HepG2 (cell line): Measurements from ENCODE around the gene CBLN3. TPM values are rescaled to one million over a fixed set of nuclear protein-coding genes. Genes with fewer than 3 reads are reported as not detected.
A peak's percentile ranks its signal among the peaks of the same experiment; 100 is the strongest.

Experiments used
- HNRNPLL ChIP-seq: fragments of 200-400 bp; formaldehyde crosslinking; IDR thresholded peaks from 2 replicates; pipeline ENCODE4 v1.6.1; 2017; ENCODE audit warnings: mild to moderate bottlenecking, low read depth, low read length; ENCODE audit not compliant: poor library complexity, severe bottlenecking
- MED1 ChIP-seq: sonication (generic); formaldehyde crosslinking; IDR thresholded peaks from 2 replicates; pipeline ENCODE4 v1.4.0; 2020; ENCODE audit warnings: missing genetic modification reagents
- RFX3 ChIP-seq: IDR thresholded peaks from 2 replicates; pipeline ENCODE4 v1.6.1; 2016; ENCODE audit warnings: missing biosample characterization, missing genetic modification reagents
- SAFB2 ChIP-seq: sonication (generic); formaldehyde crosslinking; IDR thresholded peaks from 2 replicates; pipeline ENCODE4 v1.5.1; 2020; ENCODE audit warnings: missing genetic modification reagents, low read depth, mild to moderate bottlenecking, borderline replicate concordance
- SP4 ChIP-seq: sonication (generic); formaldehyde crosslinking; IDR thresholded peaks from 2 replicates; pipeline ENCODE4 v1.8.1; 2023; ENCODE audit warnings: mild to moderate bottlenecking, missing genetic modification reagents
- SUZ12 ChIP-seq: fragments of 150-350 bp; IDR thresholded peaks from 2 replicates; pipeline ENCODE4 v1.6.1; 2014; ENCODE audit warnings: low read depth, low read length
- ZBTB1 ChIP-seq: sonication (generic); formaldehyde crosslinking; IDR thresholded peaks from 2 replicates; pipeline ENCODE4 v1.4.0; 2020; ENCODE audit warnings: missing genetic modification reagents, borderline replicate concordance
- ZNF207 ChIP-seq: fragments of 450-650 bp; IDR thresholded peaks from 2 replicates; pipeline ENCODE4 v1.6.1; 2016; ENCODE audit warnings: antibody characterized with exemption, borderline replicate concordance
- polyA plus RNA-seq, 8 experiments: library from polyadenylated mRNA; depleted of rRNA in 3 of 8; stranded (reverse) in 7 of 8; unstranded in 1 of 8; fragments of >200 nt; fragmentation: Illumina TruSeq in 4 of 8; extraction: Trizol in 4 of 8; gene quantifications; 2 replicates each; pipeline versions ENCODE4 v1.2.1 to v1.2.3, GENCODE V29; 2011 to 2016; ENCODE audit warnings: low read depth in 4 of 8, missing spikeins in 1 of 8, mixed read lengths in 1 of 8; ENCODE audit not compliant: insufficient read depth in 1 of 8
- total RNA-seq, 5 experiments: library from RNA; depleted of rRNA; stranded (reverse); fragments of >200 nt; fragmentation: Illumina TruSeq; extraction: Trizol; gene quantifications; 2 replicates each; pipeline ENCODE4 v1.2.3, GENCODE V29; 2016; ENCODE audit warnings: low read depth in 1 of 5
- TF ChIP-seq, protein P1 (sequence below): sonication (generic); formaldehyde crosslinking; IDR thresholded peaks from 2 replicates; pipeline ENCODE4 v1.9.0; 2021; ENCODE audit warnings: missing genetic modification reagents, borderline replicate concordance
- TF ChIP-seq, protein P2 (sequence below): sonication (generic); formaldehyde crosslinking; IDR thresholded peaks from 2 replicates; pipeline ENCODE4 v1.5.1; 2020; ENCODE audit warnings: missing genetic modification reagents, mild to moderate bottlenecking, borderline replicate concordance
- TF ChIP-seq, protein P3 (sequence below): sonication (generic); formaldehyde crosslinking; IDR thresholded peaks from 2 replicates; pipeline ENCODE4 v1.5.1; 2020; ENCODE audit warnings: mild to moderate bottlenecking, missing genetic modification reagents, moderate library complexity
- TF ChIP-seq, protein P4 (sequence below): sonication (generic); formaldehyde crosslinking; IDR thresholded peaks from 2 replicates; pipeline ENCODE4 v1.5.1; 2020; ENCODE audit warnings: mild to moderate bottlenecking, moderate library complexity, missing genetic modification reagents
- TF ChIP-seq, protein P5 (sequence below): sonication (generic); formaldehyde crosslinking; IDR thresholded peaks from 2 replicates; pipeline ENCODE4 v1.9.0; 2022; ENCODE audit warnings: low read depth, missing genetic modification reagents
- TF ChIP-seq, protein P6 (sequence below): sonication (generic); formaldehyde crosslinking; IDR thresholded peaks from 2 replicates; pipeline ENCODE4 v1.8.1; 2022; ENCODE audit warnings: mild to moderate bottlenecking, missing genetic modification reagents

Gene CBLN3
- total and polyA plus RNA-seq, 2 of the 13 experiments (the other 11 are each of a cell fraction or from before 2014, with no cell fraction given): 0.66 to 0.98 TPM

DNA sequence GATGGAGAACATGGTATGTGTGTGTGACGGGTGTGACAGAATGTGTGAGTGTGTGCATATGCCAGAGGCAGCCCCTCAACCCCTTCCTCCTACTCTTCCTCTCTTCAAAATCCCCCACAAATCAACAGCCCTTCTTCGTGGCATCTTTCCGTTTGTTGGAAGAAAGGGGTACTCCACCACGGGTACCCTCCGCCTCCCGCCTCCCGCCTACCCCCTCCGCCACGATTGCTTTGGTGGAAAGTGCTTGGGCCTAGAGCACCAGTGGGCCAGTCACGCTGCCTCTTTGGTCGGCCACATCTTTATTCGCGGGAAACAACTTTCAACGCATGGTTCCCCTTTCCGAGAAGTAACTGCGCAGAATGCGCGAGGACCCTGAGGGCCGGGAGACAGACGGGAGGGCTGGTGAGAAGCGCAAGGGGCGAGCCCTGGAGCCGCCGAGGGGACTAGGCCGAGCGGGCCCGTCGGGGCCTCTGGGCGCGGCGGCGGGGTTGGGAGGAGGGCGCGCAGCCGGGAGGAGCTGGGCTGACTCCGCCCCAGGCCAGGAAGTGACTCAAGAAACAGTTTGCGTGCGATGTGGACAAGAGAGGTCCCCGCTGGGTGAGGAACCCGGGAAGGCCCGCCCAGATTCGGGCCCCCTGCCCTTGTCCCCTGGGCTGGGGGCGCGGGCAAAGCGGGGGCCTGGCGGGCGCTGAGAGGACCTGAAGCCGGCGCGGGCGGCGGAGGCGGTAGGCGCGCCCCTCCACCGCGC is at the start of gene CBLN3, which contains the start of gene KHNYN (continued):
- TF ChIP-seq, protein P1, sequence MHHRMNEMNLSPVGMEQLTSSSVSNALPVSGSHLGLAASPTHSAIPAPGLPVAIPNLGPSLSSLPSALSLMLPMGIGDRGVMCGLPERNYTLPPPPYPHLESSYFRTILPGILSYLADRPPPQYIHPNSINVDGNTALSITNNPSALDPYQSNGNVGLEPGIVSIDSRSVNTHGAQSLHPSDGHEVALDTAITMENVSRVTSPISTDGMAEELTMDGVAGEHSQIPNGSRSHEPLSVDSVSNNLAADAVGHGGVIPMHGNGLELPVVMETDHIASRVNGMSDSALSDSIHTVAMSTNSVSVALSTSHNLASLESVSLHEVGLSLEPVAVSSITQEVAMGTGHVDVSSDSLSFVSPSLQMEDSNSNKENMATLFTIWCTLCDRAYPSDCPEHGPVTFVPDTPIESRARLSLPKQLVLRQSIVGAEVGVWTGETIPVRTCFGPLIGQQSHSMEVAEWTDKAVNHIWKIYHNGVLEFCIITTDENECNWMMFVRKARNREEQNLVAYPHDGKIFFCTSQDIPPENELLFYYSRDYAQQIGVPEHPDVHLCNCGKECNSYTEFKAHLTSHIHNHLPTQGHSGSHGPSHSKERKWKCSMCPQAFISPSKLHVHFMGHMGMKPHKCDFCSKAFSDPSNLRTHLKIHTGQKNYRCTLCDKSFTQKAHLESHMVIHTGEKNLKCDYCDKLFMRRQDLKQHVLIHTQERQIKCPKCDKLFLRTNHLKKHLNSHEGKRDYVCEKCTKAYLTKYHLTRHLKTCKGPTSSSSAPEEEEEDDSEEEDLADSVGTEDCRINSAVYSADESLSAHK: no peak
- TF ChIP-seq, protein P2, sequence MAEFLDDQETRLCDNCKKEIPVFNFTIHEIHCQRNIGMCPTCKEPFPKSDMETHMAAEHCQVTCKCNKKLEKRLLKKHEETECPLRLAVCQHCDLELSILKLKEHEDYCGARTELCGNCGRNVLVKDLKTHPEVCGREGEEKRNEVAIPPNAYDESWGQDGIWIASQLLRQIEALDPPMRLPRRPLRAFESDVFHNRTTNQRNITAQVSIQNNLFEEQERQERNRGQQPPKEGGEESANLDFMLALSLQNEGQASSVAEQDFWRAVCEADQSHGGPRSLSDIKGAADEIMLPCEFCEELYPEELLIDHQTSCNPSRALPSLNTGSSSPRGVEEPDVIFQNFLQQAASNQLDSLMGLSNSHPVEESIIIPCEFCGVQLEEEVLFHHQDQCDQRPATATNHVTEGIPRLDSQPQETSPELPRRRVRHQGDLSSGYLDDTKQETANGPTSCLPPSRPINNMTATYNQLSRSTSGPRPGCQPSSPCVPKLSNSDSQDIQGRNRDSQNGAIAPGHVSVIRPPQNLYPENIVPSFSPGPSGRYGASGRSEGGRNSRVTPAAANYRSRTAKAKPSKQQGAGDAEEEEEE (CRISPR knock-in tag): no peak
- TF ChIP-seq ZBTB1 (CRISPR knock-in tag) (peak; percentile 80; the same call in 1 of the 2 replicates), SUZ12 (no peak), MED1 (peak; percentile 61), RFX3 (CRISPR knock-in tag) (no peak), SP4 (no peak), ZNF207 (no peak), HNRNPLL (peak; percentile 93), SAFB2 (peak; percentile 93)
- TF ChIP-seq, protein P3, sequence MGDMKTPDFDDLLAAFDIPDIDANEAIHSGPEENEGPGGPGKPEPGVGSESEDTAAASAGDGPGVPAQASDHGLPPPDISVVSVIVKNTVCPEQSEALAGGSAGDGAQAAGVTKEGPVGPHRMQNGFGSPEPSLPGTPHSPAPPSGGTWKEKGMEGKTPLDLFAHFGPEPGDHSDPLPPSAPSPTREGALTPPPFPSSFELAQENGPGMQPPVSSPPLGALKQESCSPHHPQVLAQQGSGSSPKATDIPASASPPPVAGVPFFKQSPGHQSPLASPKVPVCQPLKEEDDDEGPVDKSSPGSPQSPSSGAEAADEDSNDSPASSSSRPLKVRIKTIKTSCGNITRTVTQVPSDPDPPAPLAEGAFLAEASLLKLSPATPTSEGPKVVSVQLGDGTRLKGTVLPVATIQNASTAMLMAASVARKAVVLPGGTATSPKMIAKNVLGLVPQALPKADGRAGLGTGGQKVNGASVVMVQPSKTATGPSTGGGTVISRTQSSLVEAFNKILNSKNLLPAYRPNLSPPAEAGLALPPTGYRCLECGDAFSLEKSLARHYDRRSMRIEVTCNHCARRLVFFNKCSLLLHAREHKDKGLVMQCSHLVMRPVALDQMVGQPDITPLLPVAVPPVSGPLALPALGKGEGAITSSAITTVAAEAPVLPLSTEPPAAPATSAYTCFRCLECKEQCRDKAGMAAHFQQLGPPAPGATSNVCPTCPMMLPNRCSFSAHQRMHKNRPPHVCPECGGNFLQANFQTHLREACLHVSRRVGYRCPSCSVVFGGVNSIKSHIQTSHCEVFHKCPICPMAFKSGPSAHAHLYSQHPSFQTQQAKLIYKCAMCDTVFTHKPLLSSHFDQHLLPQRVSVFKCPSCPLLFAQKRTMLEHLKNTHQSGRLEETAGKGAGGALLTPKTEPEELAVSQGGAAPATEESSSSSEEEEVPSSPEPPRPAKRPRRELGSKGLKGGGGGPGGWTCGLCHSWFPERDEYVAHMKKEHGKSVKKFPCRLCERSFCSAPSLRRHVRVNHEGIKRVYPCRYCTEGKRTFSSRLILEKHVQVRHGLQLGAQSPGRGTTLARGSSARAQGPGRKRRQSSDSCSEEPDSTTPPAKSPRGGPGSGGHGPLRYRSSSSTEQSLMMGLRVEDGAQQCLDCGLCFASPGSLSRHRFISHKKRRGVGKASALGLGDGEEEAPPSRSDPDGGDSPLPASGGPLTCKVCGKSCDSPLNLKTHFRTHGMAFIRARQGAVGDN: peak; percentile 94
- TF ChIP-seq, protein P4, sequence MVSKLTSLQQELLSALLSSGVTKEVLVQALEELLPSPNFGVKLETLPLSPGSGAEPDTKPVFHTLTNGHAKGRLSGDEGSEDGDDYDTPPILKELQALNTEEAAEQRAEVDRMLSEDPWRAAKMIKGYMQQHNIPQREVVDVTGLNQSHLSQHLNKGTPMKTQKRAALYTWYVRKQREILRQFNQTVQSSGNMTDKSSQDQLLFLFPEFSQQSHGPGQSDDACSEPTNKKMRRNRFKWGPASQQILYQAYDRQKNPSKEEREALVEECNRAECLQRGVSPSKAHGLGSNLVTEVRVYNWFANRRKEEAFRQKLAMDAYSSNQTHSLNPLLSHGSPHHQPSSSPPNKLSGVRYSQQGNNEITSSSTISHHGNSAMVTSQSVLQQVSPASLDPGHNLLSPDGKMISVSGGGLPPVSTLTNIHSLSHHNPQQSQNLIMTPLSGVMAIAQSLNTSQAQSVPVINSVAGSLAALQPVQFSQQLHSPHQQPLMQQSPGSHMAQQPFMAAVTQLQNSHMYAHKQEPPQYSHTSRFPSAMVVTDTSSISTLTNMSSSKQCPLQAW (CRISPR knock-in tag): no peak
- TF ChIP-seq, protein P5, sequence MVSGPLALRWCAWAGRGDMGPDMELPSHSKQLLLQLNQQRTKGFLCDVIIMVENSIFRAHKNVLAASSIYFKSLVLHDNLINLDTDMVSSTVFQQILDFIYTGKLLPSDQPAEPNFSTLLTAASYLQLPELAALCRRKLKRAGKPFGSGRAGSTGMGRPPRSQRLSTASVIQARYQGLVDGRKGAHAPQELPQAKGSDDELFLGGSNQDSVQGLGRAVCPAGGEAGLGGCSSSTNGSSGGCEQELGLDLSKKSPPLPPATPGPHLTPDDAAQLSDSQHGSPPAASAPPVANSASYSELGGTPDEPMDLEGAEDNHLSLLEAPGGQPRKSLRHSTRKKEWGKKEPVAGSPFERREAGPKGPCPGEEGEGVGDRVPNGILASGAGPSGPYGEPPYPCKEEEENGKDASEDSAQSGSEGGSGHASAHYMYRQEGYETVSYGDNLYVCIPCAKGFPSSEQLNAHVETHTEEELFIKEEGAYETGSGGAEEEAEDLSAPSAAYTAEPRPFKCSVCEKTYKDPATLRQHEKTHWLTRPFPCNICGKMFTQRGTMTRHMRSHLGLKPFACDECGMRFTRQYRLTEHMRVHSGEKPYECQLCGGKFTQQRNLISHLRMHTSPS: peak; percentile 67; the same call in 1 of the 2 replicates
- TF ChIP-seq, protein P6, sequence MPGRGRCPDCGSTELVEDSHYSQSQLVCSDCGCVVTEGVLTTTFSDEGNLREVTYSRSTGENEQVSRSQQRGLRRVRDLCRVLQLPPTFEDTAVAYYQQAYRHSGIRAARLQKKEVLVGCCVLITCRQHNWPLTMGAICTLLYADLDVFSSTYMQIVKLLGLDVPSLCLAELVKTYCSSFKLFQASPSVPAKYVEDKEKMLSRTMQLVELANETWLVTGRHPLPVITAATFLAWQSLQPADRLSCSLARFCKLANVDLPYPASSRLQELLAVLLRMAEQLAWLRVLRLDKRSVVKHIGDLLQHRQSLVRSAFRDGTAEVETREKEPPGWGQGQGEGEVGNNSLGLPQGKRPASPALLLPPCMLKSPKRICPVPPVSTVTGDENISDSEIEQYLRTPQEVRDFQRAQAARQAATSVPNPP (CRISPR knock-in tag): peak; percentile 91; the same call in 1 of the 2 replicates
